ENCODE results near the gene IL13.

GRCh38 chr5:132640613-132641012, 17.4 kb upstream of the IL13 start:
- TF ChIP-seq CTCF (IDR thresholded peaks at IDR 0.05; ENCODE audit: low read depth, low read length, poor library complexity, severe bottlenecking) (no peak), EZH2phosphoT487 (IDR thresholded peaks at IDR 0.05; ENCODE audit: borderline replicate concordance, low read length) (no peak)
